HEK293T (cell line): ENCODE results near the gene SLCO4A1.

Experiments
- ARNT ChIP-seq: fragments of 450-650 bp; IDR thresholded peaks from 2 replicates; pipeline ENCODE4 v1.6.1; 2017; ENCODE audit warnings: mild to moderate bottlenecking
- BHLHE40 ChIP-seq: fragments of 450-650 bp; IDR thresholded peaks from 2 replicates; pipeline ENCODE4 v1.6.1; 2016; ENCODE audit warnings: mild to moderate bottlenecking, moderate library complexity, borderline replicate concordance
- ELF4 ChIP-seq: fragments of 450-650 bp; IDR thresholded peaks from 2 replicates; pipeline ENCODE4 v1.6.1; 2017; ENCODE audit warnings: antibody characterized with exemption
- FOXK2 ChIP-seq: fragments of 450-650 bp; IDR thresholded peaks from 2 replicates; pipeline ENCODE4 v1.6.1; 2016; ENCODE audit warnings: mild to moderate bottlenecking
- FOXM1 ChIP-seq: fragments of 450-650 bp; IDR thresholded peaks from 2 replicates; pipeline ENCODE4 v1.6.1; 2017; ENCODE audit warnings: mild to moderate bottlenecking, borderline replicate concordance
- LEF1 ChIP-seq: fragments of 450-650 bp; IDR thresholded peaks from 2 replicates; pipeline ENCODE4 v1.6.1; 2017; ENCODE audit warnings: mild to moderate bottlenecking, borderline replicate concordance
- PKNOX1 ChIP-seq: fragments of 450-650 bp; IDR thresholded peaks from 2 replicates; pipeline ENCODE4 v1.6.1; 2016
- SP1 ChIP-seq: fragments of 450-650 bp; IDR thresholded peaks from 2 replicates; pipeline ENCODE4 v1.6.1; 2017
- SUZ12 ChIP-seq: fragments of 450-650 bp; IDR thresholded peaks from 2 replicates; pipeline ENCODE4 v1.6.1; 2016; ENCODE audit warnings: mild to moderate bottlenecking
- TARDBP ChIP-seq: fragments of 450-650 bp; IDR thresholded peaks from 2 replicates; pipeline ENCODE4 v1.6.1; 2016
- ZNF384 ChIP-seq: fragments of 450-650 bp; IDR thresholded peaks from 2 replicates; pipeline ENCODE4 v1.6.1; 2016

GRCh38 chr20:62710886-62711702 lies 68.8 kb downstream of the SLCO4A1 start:
- no peak for TF ChIP-seq FOXK2
- no peak for TF ChIP-seq SP1
- TF ChIP-seq FOXM1: no peak
- TF ChIP-seq SUZ12: no peak
- TF ChIP-seq BHLHE40: no peak
- no peak for TF ChIP-seq LEF1
- no peak for TF ChIP-seq TARDBP
- TF ChIP-seq PKNOX1: no peak
- TF ChIP-seq ELF4: no peak
- TF ChIP-seq ARNT: no peak
- no peak for TF ChIP-seq ZNF384
